ENCODE measurements around the gene BRD9. TPM values are rescaled to one million over a fixed set of nuclear protein-coding genes. Genes with fewer than 3 reads are reported as not detected.

BRD9 gene
- total RNA-seq, 2 experiments from 2014 or later: 46.6 to 51.7 TPM

GRCh38 chr5:819078-819477 lies 73.5 kb downstream of the BRD9 start:
- Mint-ChIP-seq H3K4me3 (no peak overlapping the region), H3K27ac (no peak overlapping the region), H3K9me3 (no peaks in the 10 kb centered on the region), H3K4me1 (ENCODE audit: low read depth) (no peaks in the 10 kb centered on the region), H3K27me3 (peaks cover 4% of the 10 kb centered on the region), H3K36me3 (ENCODE audit: low read depth) (peaks cover 2% of the 10 kb centered on the region)
- DNase-seq (no peak), ATAC-seq (no peak)
- ChIA-PET CTCF (no interaction called here), POLR2A (no interaction called here)
- intact Hi-C loops (cut with micrococcal nuclease): no loop called here
- no peak for TF ChIP-seq CTCF (IDR thresholded peaks at IDR 0.05)

GRCh38 chr5:816176-816575 lies 76.4 kb downstream of the BRD9 start:
- H3K27ac Mint-ChIP-seq: no peak overlapping the region
- no peak for TF ChIP-seq CTCF (IDR thresholded peaks at IDR 0.05)
- intact Hi-C loops (cut with micrococcal nuclease): no loop called here

GRCh38 chr5:815449-815848 lies 77.2 kb downstream of the BRD9 start:
- Mint-ChIP-seq H3K27me3 (peaks cover 4% of the 10 kb centered on the region), H3K36me3 (ENCODE audit: low read depth) (no peaks in the 10 kb centered on the region), H3K27ac (no peak overlapping the region), H3K4me1 (ENCODE audit: low read depth) (no peaks in the 10 kb centered on the region), H3K9me3 (no peaks in the 10 kb centered on the region), H3K4me3 (no peak overlapping the region)
- TF ChIP-seq CTCF (IDR thresholded peaks at IDR 0.05): no peak
- ChIA-PET CTCF (no interaction called here), POLR2A (no interaction called here)
- intact Hi-C loops (cut with micrococcal nuclease): no loop called here
- no peak for DNase-seq
- no peak for ATAC-seq

More at GRCh38 chr5:816176-816575, 76.4 kb downstream of the BRD9 start:
- POLR2A ChIA-PET: no interaction called here
- Mint-ChIP-seq H3K27me3 (peaks cover 4% of the 10 kb centered on the region), H3K4me1 (ENCODE audit: low read depth) (no peaks in the 10 kb centered on the region), H3K36me3 (ENCODE audit: low read depth) (no peaks in the 10 kb centered on the region), H3K9me3 (no peaks in the 10 kb centered on the region), H3K4me3 (no peak overlapping the region)
- ATAC-seq (no peak), DNase-seq (no peak)
- CTCF ChIA-PET: no interaction called here

Other genes with a start within 250 kb of the BRD9 start
- gene TPPP, start 199.4 kb downstream of the BRD9 start, total RNA-seq: under 1 TPM; 0.18 to 0.20 TPM
- under 1 TPM in 1 of 2 experiments, not detected in 1; 0.59 TPM for gene ZDHHC11B, start 108.1 kb downstream of the BRD9 start, total RNA-seq
- 1 to 10 TPM; 4.6 to 6.0 TPM for gene ZDHHC11, start 41.8 kb downstream of the BRD9 start, total RNA-seq
- 10 to 100 TPM; 31.0 to 36.9 TPM for gene TRIP13, start 83 bp upstream of the BRD9 start, total RNA-seq
- 1 to 10 TPM; 1.5 to 2.3 TPM for gene NKD2, start 116.0 kb upstream of the BRD9 start, total RNA-seq
- 10 to 100 TPM; 21.6 to 24.8 TPM for gene SLC12A7, start 219.3 kb upstream of the BRD9 start, total RNA-seq

All from activated CD8-positive, alpha-beta T cell treated with anti-CD3 and anti-CD28 coated beads for 36 hours (primary cell).